NCI-H82 treated with DMSO at 0.1 percent for 48 hours (cell line): Measurements from ENCODE around the gene GRIK2.
A peak's percentile ranks its signal among the peaks of the same experiment; 100 is the strongest.
"Not testable (repeated sequence)": the region's sequence is repeated elsewhere in the genome, so short reads cannot be mapped to it uniquely, and the experiment has no call there.

Source experiments
- DNase-seq: peaks from one replicate; lab custom pipeline; 2025; ENCODE audit not compliant: unreplicated experiment; lab: John Stamatoyannopoulos, UW

GRIK2 gene

DNA sequence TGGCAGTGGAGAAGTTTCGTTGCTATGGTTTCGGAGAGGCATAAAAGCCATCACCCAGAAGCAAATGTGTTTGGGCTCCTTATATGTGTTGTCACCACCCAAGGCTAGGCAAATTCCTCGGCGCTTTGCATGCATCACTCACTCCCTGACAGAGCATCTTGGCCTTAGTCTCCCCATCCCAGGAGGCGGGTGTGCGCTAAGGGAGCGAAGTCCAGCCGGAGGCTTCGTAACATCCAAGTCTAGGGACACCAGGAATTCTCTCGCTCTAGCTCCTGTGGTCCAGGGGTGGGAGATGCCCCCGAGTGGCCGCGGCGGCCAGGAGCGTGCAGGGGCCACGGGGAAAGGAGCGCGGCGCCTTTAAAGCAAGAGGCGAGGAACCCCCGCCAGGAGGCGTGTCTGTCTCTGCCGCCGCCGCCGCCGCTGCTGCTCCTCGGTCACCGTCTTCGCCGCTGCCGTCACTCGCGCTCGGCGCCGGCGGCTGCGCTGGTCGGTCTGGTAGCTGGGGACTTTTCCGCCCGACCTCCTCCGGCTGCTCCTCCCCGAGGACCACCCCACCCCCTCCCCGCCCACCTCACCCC is at the start of gene GRIK2:
Gene GRIK2, plus strand, starts transcription at position 458 of the 578 bp plus-strand sequence.
- peak; percentile 39 for DNase-seq

DNA sequence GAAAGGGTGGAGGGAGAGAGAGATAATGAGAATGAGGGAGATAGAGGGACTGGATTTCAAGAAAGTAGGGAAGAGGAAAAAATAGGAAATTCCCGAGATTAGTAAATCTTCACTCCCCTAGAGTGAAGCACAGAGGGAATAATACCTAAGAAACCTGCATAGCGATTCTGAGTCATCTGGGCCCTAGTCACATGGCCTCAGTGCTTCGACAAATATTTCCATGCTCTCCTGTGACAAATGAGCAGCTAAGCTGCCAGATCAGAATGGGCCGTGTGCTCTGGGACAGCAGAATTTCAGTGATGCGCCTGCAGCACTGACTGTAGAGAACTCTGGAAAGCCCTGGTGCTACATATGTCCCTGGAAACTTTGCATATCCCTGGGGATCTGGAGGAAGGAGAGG is 48.6 kb upstream of the GRIK2 start:
- no peak for DNase-seq

DNA sequence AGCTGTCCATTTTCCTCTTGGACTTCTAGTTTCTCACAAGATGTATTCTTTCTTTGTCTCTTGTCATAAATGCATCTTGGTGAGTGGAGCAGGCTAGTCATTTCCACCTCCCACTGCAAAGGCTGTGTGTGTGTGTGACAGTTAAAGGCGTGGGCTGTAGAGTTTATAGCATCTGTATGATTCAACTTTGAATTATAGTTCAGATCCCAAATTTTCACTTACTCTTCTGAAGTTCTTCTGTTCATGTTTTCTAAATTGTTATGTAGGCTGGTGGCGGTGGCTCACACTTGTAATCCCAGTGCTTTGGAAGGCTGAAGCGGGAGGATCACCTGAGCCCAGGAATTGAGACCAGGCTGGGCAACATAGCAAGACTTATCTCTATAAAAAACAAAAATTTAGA is 44.7 kb upstream of the GRIK2 start:
- DNase-seq: no peak

DNA sequence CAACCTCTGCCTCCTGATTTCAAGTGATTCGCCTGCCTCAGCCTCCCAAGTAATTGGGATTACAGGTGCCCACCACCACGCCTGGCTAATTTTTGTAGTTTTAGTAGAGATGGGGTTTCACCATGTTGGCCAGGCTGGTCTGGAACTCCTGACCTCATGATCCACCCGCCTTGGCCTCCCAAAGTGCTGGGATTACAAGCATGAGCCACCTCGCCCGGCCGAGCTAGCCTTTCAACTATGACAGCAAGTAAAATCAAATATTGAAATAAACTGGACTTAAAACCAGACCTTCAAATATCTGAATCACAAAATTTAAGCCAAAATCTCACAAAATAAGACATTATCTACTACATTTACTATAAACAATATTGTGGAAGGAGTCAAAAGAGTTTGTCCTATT is 42.9 kb upstream of the GRIK2 start:
- not testable (repeated sequence) for DNase-seq

DNA sequence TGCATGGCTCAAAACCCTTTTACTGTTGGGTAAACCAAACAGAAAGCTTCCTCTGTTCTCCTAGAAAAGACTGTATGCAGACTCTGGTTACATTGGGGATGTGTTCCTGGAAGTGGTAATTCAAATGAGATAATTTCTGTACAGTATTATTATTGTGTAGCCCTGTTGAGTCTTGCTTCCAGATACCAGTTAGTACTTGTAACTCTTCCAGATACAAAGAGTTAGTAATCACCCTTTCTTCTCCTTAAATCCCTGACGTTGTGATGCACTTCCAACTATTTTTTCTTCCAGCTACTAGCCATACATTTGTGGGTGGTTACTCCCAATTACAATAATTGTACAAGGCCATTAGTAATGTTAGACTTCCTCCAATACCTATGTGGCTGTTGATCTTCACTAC is 42.3 kb upstream of the GRIK2 start:
- no peak for DNase-seq

DNA sequence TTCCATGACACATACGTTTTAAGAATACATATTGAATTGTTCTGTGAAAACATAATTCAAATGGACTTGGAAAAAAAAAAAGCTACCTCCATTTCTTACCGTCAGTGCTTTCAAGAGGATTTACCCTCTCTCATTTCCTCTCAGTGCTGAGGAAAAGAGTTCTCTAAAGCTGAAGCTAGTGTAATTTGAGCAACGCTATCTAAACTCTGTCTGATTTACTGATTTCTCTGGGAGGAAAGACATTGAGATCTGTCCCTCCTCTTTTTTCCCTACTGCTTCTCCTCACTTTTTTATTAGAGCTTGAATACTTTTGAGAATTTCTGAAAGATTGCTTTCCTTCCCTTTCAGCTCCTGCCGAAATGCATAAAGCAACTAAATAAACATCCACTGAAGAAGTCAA is 41.2 kb upstream of the GRIK2 start:
- no peak for DNase-seq

DNA sequence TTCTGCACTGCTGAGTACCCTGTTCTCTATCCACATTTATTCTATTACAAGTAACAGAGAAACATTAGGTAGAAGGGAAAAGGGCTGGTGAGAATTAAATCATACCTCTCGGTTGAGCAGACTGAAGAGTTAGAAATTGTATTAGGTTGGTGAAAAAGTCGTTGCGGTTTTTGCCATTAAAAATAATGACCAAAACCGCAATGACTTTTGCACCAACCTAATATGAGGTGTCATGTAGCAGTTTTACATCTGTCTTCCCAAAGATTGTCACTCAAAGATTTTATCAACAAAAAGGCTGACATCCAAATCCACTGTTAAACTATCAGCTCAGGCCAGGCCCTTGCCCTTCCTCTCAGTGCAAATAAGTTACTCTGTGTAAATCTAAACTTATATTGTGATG is 28.3 kb upstream of the GRIK2 start:
- no peak for DNase-seq

DNA sequence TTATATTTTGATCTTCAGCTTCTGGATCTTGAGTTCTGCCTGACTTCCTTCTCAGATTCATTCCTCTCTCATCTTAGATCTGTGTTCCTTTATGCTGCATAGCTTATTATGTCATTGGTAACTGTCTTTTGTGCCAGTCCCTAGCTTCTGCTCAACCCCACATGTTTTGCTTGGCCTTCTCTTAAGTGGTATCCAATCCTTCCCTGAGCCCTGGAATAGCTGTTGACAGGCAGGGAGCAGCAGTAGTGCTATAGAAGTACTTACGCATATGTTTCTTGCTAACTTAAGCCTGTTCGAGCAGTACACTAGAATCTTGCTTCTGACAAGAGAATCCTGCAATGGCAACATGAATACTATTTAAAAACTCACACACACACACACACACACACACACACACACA is 13.6 kb upstream of the GRIK2 start:
- no peak for DNase-seq

DNA sequence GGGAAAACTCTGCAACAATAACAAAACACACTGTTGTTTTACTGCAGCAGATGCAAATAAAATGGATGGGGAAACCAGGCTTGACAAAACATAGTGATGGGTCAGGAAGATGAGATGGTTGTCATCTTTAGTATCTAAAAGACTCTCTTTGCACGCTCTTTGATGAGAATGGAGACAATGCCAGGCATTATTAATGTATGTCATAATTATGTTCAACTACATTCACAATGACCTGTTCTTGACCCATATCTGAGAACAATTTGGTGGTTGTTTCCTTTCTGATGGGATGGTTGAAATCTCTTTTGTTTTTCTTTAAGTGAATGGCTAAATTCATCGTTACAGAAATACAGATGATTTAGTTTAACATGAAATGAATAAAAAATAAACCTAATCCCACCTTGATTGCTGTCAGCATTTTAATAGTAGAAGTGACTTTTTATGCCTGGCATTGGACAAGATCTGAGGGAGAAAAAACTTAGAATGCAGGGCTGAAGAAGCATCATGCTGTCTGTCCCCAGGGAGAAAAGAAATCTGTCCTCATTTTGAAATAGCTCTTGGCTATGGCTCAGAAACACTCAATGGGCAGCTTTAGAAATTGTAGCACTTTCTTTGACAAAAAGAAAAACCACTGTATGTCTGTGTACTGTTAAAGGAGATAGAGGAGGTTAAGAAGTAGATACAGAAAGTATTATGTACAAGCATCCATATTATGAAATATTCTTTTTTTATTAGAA is 12.4 kb upstream of the GRIK2 start:
- DNase-seq: no peak

DNA sequence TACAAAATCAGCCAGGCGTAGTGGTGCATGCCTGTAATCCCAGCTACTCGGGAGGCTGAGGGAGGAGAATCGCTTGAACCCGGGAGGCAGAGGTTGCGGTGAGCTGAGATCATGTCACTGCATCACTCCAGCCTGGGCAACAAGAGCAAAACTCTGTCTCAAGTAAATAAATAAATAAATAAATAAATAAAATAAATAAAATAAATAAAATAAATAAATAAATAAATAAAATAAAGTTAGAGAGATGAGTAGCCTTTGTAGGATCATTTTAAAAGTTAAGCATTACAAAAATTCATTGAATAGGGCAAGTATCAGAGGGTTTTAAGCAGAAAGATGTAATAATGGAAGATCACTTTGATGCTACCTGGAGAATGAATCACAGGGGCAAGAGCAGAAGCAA is 9.8 kb upstream of the GRIK2 start:
- DNase-seq: not testable (repeated sequence)

DNA sequence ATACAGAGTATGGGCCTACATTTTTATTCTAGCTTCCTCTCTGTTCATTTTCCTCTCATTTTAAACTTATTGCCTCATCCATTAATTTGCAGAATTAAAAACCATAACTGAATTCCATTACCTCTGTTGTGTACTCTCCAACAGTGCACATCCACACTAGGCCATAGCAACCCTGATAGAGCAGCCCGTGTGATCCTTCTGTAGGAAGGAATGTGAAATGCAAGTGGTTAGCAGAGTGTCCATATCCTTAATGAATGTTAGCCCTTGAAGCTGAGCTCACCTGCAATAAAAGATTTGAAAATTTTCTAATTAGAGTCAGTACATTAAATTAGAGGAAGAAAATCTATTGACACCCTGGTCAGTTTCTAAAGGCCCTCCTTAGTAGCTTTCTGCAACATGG is 6.5 kb upstream of the GRIK2 start:
- no peak for DNase-seq

DNA sequence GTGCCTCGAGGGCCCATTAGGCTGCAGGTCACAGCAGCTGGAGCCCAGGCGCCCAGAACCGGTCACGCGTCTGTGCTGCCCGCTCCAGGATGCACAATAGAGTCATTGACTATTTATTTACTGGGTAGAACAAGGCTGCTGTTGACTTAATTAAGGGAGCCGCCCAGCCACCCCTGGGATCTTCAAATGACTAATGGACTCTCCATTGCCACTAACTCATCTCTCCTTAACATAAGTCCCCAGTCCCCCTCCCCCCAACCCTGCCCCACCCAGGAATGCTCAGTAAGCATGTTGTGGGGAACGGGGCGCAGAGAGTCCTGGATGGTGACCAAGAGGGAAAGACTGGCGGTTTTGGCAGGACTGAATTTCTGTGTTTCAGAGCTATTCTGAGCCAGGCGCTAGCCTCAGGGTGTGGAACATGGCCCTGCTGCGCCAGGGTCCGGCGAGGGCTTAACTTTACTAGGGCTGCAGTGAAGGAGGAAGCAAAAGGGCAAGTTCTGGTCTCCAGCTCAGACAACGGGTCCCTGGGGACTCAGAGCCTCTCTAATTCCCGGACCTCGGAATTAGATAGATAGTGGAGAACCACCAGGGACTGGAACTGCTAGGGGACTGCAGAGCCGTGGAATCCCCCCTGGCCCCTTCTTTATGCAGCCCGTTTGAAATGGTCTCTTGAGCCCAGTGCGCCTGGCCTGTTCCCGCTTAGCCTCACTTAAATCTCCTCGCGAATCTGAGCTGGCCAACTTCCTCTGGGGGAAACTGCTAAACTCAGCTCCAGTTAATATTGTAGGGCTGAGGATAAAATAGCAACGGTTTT is 1.5 kb upstream of the GRIK2 start:
- DNase-seq: no peak

DNA sequence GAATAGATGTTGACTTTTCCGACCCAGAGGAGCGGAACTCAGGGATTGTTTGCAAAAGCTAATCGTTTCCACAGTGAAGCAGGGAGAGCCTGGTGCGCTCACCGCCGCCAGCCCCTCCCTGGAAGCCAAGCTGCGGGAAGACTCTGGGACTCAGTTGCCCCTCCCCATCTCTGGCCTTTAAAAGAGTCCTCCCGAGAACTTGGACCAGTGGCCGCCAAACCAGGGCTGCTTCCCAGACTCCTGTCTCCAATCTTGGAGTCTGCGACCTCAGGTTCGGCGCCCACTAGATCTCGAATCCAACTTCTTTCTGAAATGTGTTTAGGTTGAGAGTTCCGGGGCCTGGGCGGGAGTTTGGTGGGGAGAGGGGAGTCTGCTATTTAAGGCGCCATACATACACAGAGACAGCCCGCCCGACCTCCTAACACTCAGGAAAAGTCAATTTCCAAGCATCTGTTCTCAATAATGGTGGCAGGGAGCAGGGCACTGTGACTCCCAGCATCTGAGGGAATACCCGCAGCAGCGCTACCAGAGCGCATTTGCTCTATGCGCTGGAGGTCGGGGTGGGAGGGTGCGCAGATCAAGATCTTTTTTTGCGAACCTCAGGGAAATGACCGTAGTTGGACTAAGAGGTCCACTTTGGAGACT is 800 bp upstream of the GRIK2 start:
- DNase-seq: no peak

DNA sequence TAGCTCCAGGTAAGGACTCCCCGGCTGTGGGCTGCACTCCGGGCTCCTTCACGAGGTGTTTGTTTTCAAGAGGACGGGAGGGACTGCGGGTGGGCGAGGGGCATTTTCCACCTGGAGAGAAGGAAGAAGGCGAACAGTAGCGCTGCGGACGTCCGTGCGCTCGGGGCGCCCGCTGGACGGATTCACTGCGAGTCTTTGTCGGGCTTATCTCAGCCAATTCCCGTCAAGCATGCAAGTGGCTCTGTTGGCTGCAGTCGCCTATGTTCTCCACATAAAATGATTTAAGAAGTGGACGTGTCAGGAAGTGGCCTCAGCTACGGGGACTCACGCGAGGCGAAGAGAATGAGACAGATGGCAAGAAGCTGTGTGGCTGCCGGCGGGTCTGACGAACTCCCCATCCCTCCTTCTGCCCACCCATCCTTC is 332 bp downstream of the GRIK2 start:
- peak; percentile 39 for DNase-seq

DNA sequence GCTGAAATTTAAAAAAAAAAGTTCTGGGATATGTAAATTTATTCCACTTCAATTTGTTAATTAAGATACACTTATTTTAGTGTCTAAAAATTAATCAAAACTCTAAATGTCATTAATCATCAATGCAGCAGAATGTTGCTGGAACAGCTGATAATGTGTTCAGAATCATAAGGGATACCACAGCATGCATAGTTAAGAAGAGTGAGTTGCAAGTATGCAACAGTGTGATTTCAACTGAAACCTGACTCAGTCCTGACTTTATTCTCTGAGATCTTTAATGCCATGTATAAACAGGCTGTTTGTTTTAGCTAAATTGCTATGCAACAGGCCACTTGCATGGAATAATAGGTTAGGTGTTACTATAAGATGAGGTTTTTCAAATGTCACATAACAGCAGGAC is 1.4 kb downstream of the GRIK2 start:
- DNase-seq: no peak

DNA sequence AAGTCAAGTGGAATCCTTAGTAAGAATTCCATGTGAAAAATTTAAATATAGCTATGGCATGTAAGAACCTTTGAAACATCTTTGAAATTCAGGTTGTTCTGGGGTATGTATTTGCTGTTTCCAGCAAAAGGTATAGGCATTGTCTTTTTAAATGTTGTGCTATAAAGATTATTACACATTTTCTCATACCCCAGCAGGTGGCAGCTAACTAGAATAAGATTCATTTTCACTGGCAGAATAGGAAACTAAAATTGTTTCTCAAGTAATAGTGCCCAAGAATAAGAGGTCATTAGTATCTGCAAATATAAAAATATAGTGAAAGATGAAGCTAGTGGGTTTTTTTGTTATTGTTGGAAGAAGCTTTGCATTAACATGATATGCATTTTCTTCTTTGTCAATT is 1.8 kb downstream of the GRIK2 start:
- no peak for DNase-seq

DNA sequence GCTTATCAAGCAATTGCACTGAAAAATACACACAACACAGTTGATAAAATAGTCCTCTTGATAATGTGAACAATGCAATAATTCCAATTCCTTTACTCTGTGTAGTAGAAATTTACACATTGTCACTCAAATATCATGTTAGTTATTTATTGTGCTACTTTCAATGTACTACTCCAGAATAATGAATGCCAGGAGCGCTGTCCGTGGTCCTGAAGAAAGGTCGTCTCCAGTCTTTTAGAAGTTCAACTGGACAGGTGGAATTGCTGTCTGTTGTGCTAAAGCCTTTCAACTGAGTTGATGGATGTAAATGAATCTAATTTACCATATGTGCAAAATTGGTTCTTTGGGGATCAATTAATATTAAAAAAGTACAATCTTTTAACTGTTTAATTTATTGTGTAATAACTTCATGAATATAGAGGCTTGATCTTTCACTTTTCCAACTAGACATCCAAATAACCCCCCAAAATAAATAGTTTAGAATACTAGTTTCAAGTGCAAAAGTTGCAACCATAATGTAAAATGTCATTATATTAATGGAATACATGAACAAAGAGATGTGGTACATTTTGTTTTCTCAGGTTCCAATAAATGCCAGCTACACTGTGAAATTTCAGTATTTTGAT is 3.2 kb downstream of the GRIK2 start:
- DNase-seq: no peak

DNA sequence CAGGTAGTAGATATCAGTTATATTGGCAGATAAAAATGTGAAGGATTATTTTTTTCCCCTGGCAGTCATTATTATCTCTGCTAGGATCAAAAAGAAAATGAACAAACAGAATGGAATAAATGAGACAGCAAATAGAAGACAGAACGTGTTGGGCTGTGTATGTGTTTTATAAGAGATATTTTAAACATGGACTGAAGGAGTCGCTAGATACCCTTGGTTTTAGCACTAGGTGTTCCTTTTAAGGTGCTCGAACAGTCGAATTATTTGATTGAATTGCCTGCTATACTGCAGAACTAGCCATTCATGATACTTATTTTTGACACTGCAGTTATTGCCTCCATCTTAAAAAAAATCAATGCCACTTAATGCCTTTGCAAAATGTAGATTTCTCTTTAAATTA is 3.7 kb downstream of the GRIK2 start:
- peak; percentile 11 for DNase-seq

DNA sequence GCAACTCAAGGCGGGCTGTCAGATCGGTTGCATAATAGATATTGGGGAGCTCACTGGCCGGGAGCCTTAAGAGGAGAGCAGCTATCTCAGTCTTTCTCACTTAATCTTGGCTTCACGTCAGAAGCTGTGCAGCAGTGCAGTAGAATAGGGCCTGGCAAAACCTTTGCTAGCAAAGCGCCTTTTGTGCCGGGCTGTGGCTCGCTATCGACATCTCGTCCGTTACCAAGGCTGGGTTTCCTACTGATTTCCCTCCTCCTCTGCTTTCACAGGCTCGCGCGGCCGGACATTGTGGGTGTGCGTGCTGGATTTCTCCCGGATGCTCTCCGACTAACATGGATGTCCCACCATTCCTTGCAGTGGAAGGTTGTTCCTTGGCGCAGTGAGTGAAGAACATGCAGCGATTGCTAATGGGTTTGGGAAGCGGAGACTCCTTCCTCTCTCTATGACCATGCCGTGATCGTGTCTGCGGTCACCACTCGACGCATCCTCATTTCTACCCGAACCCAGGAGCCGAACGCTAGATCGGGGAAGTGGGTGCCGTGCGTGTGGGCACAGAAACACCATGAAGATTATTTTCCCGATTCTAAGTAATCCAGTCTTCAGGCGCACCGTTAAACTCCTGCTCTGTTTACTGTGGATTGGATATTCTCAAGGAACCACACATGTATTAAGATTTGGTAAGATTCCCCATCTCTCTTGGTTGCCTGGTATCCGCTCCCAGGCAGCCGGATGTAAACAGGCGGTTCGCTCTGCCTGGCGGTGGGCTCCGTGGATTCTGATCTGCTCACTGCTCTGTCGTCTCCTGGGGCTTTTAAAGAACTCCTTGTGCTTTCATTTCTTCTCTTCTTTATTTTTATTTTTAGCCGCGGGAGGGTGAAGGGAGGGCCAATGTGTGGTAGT is 5.5 kb downstream of the GRIK2 start:
- DNase-seq: no peak

DNA sequence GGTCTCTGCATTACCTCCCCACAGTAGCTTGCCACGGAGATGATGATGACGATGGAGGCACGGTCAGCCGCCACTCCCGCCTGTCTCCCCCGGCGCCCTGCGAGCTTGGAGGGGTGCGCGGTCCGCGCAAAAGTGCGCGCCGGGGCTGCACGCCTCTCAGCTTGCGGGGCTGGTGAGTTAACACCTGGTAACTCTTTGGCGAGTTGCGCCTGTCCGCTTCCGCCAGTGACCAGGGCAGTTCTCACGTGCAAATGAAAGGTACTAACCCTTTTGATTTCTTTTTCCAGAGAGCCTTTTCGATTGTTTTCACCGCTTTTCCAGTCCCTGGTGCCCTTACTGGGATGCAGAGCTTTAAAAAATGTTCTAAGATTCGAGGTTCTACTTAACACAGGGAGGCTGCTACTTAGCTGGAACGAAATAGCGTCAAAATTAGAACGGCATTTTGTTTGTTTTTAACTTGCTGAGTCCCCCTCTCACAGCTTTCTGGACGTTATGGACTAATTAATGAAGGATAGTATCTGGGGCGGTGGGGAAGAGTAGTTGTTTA is 6.2 kb downstream of the GRIK2 start:
- no peak for DNase-seq
